ENCODE measurements around the gene EFCAB14.

DNA sequence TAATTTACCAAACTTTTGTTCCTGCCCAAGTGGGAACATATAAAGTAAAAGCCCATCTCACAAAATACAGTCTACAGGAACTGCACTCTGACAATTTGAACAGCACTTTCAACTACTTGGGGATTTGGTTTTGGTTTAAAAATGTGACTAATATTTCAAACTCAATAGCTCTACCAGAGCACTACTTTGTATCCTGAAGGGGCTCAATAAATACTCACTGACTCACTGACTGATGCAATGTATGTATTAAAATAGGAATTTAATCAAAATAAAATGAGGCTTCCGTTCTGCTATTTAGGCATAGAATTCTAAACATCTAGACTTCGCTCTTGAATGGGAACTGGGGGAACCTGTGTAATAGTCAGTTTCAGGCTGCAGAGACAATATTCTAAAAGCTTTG, 21.9 kb downstream of the EFCAB14 start:
- TF ChIP-seq TAF1 (IDR thresholded peaks at IDR 0.05; ENCODE audit: low read depth) (no peak), POLR2AphosphoS5 (IDR thresholded peaks at IDR 0.05) (no peak), EP300 (conservative IDR thresholded peaks at IDR 0.05; ENCODE audit: poor library complexity, severe bottlenecking) (no peak), EZH2 (IDR thresholded peaks at IDR 0.05; ENCODE audit: borderline replicate concordance, insufficient read depth, low read length, poor library complexity, severe bottlenecking) (no peak), MXI1 (conservative IDR thresholded peaks at IDR 0.05; ENCODE audit: poor library complexity, severe bottlenecking) (no peak), RAD21 (conservative IDR thresholded peaks at IDR 0.05) (no peak), SMC3 (conservative IDR thresholded peaks at IDR 0.05; ENCODE audit: poor library complexity) (no peak)
- TF ChIP-seq, protein P1, sequence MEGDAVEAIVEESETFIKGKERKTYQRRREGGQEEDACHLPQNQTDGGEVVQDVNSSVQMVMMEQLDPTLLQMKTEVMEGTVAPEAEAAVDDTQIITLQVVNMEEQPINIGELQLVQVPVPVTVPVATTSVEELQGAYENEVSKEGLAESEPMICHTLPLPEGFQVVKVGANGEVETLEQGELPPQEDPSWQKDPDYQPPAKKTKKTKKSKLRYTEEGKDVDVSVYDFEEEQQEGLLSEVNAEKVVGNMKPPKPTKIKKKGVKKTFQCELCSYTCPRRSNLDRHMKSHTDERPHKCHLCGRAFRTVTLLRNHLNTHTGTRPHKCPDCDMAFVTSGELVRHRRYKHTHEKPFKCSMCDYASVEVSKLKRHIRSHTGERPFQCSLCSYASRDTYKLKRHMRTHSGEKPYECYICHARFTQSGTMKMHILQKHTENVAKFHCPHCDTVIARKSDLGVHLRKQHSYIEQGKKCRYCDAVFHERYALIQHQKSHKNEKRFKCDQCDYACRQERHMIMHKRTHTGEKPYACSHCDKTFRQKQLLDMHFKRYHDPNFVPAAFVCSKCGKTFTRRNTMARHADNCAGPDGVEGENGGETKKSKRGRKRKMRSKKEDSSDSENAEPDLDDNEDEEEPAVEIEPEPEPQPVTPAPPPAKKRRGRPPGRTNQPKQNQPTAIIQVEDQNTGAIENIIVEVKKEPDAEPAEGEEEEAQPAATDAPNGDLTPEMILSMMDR (IDR thresholded peaks at IDR 0.05; ENCODE audit: poor library complexity, severe bottlenecking), result no peak

Measured in neural cell (in vitro differentiated cells).